Measurements from ENCODE around the gene ZNF324.
"Not testable (repeated sequence)": the region's sequence is repeated elsewhere in the genome, so short reads cannot be mapped to it uniquely, and the experiment has no call there.

ZNF324 gene

DNA sequence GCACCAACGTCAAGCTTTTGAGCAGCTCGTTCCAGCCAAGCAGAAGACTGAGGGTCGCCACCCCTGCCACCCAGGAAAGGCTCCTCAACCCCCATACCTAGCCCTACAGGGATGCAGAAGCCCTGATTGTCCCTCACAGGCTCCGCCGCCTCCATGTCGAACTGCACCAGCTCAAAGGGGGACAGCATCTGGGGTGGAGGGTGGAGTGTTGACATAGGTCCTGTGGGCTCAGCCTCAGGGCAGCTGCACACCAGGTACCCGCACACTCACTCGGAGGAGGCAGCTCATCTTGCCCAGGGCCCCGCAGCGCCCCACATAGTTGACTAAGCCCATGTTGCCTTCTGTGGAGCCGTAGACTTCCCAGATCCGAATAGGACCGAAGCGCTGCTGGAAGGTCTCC lies 33.4 kb downstream of the ZNF324 start:
- DNase-seq (ENCODE audit: low spot score): no peak

DNA sequence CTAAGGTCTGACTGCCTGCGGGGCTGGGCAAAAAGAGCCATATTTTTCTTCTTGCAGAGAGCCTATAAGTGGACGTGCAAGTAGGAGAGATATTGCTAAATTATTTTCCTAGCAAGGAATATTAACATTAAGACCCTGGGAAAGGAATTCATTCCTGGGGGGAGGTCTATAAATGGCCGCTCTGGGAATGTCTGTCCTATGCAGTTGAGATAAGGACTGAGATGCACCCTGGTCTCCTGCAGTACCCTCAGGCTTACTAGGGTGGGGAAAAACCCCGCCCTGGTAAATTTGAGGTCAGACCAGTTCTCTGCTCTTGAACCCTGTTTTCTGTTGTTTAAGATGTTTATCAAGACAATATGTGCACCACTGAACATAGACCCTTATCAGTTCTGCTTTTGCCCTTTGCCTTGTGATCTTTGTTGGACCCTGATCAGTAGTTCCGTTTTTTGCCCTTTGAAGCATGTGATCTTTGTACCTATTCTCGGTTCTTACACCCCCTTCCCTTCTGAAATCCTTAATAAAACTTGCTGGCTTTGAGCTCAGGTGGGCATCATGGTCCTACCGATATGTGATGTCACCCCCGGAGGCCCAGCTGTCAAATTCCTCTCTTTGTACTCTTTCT lies 40.8 kb downstream of the ZNF324 start:
- DNase-seq (ENCODE audit: low spot score): not testable (repeated sequence)

DNA sequence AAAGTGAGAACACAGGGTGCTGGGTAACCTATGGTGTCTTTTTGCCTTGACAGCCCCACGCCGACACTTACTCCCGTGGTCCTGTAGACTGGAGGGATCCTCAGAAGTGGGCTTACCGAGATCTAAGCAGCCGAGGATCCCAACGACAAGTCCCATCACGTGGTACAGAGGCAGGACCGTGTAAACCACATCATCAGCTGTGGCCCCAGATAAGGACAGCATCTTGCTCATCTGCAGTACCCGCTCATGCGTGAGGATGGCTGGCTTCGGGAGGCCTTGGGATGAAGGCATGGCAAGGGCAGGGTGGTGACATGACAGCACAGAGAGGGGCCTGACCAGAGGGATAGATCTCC lies 42.8 kb downstream of the ZNF324 start:
- DNase-seq (ENCODE audit: low spot score): no peak

DNA sequence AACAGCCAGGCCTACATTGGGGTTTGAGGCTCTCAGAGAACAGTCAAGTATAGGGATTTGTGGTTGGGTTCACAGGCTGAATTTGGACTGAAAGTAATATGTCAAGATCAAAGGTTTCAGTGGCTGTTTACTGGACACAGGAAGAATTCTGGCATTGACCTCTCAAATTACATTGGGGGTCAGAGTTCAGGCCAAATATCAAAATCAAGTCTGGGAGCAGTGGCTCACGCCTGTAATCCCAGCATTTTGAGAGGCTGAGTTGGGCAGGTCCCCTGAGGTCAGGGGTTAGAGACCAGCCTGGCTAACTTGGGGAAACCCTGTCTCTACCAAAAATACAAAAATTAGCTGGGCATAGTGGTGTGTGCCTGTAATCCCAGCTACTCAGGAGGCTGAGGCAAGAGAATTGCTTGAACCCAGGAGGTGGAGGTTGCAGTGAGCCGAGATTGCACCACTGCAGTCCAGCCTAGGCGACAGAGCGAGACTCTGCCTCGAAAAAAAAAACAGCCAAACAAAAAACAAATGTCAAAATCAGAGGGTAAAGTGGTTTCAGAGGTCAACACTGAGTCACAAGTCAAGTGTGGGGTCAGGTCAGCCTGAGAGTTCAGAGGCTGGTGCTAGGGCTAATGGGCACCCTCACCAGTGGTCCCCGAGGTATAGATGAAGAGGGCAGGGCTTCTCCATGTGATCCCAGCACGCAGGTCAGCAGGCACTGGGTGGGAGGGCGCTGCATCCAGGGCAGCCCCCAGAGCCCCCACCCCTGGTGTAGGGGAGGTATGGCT lies 43.4 kb downstream of the ZNF324 start:
- no peak for DNase-seq (ENCODE audit: low spot score)

DNA sequence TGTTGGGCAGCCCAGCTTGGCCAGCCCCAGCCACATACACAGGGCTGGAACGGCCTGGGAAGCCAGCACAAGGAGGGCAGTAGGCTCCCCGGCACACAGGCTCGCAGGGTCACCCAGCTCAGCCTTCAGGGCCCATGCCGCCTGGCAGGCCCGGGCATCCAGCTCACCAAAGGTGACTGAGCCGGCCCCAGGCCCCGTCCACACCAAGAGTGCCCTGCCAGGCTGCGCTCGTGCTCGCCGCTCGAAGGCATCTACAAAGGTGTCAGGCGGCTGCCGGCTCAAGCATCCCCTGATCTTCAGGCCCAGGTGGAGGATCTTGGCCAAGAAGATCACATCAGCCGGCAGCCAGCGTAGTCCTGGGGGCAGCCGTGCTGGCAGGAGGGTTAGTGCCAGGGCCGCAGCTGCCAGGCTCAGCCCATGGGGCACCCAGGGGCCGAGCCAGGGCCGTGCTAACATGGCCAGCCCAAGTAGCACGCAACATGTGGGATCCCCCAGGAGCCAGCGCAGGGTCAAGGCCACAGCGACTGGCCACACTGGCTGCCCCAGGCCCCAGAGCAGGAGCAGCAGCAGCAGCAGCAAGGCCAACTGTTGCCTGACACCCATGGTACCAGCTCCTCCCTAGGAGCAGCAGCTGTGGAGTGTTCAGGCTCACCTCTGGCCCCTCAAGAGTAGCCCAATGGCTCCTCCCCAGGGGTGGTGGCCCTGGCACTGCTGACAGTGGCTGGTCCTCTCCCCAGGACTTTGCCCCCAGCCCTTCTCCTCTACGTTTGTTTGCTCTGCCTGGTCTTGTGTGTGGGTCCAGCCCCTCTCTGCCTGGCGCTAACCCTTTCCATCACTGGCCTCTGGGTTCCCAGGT lies 44.7 kb downstream of the ZNF324 start, which contains the start of gene SLC27A5:
Gene SLC27A5 (minus strand): TSS at position 640 of the 856 bp plus-strand sequence. CDS start 37 bp downstream, at position 603.
- no peak for DNase-seq (ENCODE audit: low spot score)

DNA sequence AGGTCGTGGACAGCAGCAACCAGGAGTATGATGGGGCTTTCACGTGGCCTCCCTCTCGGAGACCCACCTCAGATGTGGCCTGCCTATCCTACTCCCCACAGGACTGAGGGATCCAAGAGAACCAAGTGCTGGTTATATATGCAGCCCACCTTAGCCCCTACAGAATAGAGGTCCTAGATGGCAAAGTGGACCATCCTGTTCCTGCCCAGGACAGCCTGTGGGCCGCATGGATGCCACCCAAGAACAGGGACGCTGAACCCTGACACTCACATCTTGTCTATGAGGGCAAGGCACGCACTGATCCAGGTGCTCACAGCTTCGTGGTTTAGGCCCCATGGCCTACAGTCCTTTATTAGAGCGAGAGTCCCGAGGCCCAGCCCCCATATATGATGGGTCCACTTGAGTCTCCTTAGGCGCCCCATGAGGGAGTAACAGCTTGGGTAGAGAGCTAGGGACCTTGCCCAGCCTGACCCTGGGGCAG lies 46.4 kb downstream of the ZNF324 start:
- no peak for DNase-seq (ENCODE audit: low spot score)

DNA sequence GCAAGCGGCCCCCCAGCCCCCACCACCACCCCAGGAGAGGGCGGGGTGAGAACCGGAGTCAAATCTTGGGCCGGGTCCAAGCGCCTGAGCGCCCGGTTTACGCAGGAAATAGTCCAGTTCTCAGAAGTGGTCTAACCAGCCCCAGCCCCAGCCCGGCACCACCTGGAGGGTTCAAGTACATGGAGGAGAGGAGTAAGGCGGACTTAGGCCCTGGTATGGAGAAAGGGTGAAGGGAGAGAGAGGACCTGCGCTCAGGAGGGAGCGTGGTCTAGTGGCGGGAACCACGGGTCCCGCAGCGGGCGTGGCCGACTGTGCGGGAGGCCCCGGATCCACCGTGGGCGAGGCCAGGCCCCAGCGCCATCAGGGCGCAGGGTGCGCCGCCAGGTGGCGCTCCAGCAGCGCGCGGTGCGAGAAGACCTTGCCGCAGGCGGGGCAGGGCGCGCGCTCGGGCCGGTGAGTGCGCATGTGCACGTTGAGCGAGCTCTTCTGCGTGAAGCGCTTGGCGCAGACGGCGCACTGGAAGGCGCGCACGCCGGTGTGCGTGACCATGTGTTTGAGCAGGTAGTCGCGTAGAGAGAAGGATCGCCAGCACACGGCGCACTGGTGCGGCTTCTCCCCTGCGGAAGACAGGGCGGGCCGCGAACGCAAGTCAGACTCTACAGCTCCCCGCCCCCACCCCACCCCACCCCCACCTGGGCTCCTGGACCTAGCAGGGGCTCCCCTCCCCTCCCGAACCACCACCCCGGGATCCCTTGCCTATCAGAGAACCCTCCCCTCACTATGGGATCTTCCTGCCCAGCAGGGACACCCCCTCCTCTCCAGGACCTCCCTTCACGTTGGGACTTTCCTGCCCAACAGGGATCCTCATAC lies 47.0 kb downstream of the ZNF324 start:
- peak; percentile 99 for DNase-seq (ENCODE audit: low spot score)

DNA sequence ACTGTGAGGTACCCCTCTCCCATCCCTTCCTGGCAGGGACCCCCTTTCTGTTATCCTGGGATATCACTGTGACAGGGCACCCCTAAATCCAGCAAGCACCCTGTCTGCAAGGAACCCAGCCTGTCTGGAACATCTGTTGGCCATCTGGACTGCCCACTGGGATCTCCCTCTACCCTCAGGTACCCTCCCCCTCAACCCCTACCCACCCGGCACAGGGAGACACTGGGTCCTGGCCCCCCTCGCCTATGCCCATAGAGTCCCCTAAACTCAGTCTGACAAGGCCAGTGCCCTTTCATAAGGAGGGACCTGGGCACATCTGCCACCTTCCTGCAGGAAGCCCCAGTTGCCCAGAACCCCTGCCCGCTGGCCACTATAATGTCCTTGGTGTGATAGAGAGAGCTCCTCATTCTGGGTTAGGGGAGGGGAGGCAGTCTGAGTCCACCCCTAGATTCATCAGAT lies 47.7 kb downstream of the ZNF324 start:
- DNase-seq (ENCODE audit: low spot score): no peak

DNA sequence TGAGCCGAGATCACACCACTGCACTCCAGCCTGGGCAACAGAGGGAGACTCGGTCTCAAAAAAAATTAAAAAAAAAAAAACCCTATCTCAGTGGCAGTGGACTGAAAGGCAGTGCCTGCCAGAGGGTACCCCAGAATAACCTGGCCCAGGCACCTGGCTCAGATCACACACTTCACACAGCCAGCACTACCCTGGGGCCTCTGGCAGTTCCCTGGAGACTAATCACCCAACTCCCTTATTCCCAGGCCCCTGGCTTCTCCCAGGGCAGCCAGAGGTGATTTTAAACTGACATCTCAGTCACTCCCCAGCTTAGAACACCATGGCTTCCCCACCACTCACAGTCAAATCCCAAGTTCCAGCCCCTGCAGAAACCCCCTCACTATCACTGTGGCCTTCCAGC lies 48.4 kb downstream of the ZNF324 start:
- DNase-seq (ENCODE audit: low spot score): no peak

DNA sequence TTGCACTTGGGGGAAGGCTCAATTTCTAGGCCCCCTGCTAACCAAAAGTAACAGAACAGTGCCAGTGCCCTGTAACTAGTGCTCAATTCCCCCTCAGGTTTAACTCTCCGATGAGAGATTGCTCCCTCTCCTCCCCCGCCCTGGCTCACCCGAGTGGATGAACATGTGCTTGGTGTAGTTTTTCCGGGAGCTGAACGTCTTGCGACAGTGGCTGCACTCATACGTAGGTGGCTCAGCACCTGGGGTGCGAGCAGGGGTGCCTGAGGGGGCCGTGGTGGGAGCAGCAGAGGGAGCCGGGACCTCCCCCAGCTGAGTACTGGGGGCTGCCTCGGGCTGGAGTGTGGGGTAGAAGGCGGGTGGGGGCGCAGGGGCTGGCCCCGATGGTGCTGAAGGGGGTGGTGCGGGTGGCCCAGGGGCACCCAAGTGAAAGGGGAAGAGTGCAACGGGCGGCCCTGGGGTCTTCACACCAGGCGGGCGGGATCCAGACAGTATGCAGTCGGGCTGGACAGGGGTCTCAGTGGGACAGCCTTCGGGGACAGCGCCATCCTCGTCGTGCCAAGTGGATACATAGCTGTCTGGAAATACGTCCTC lies 49.5 kb downstream of the ZNF324 start:
- DNase-seq (ENCODE audit: low spot score): no peak

DNA sequence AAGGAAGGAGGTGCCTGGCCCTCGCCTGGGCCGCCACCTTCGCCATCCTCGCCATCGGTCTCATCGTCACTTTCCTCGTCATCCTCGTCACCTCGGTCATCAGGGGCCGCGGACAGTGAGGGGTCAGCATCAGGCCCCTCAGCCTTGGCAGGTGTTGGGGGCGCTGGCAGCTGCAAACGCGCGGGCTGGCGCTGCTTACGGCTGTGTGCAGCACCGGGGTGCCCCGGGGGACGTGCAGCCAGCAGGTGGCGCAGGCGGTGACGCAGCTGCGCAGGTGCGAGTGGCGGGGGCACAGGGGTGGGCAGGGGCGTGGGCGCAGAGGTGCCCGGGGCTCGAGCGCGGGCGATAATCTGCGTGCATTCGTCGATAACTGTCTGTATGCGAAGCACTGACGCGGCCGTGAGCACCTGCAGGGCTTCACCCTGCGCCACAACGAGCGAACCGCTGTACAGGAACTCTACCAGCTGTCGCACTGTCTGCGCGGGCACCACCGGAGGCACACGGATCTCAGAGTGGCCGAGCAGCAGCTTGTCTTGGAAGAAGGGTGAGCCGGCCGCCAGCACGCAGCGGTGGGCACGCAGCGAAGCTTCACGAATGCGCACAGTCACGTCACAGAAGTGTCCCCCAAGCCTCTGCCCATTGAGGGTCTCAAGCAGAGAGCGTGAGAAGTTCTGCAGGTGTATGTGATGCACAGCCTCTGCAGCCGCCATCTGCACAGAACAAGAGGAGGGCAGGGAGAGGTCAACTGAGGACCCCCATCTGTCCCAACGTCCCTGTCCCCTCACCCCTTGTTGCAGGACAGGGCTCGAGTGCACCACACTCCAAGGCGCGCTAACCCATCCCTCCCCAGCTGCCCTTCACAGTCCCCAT lies 50.3 kb downstream of the ZNF324 start:
- DNase-seq (ENCODE audit: low spot score): no peak

DNA sequence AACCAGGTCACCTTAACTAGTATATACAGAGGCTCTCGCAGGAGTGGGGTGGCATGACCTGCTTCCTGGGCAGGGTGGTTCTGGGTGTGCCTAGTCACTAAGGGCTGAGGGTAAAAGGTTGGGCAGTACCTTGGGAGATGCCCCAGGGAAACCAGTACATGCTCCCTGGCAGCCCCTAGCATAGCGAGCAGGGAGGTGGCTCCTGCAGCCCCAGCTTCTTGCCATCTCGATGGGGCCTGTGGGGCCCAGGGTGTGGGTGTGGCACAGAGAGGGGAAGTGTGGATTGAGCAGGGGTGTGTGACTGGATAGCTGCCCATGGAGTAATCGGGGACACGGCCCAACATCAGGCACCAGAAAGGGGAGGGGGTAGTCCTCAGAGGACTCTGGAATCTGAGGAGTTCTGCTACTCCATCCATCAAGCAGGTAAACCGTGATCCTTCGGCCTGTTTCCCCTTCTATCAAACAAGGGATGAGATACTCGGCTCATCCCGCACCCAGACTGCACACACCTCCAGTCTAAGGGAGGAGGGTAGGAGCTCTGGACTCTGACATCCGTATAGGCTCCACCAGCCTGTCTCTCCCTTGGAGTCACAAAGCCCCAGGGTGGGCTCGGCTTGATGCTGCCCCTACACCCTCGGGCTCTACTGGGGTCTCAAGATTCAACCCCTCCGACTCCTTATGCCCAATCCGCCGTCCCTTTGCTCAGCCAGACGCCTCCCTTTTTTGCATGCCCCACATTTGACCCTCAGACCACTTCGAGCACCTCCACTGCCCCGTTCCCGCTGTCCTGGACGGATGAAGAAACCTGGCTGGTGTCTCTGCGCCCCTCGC lies 51.6 kb downstream of the ZNF324 start:
- no peak for DNase-seq (ENCODE audit: low spot score)

DNA sequence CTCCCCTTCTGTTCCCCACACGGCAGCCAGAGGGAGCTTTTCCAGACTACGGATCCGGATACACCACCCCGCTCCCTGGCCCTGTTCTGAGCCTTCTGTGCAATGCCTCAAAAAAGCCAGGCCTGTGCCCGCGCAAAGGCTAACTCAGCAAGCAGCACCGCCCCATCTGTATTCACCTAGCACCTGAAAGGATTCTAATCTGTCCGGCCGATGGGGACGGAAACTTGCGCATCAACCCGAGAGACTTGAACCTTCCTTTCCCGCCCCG lies 52.1 kb downstream of the ZNF324 start:
- peak; percentile 80 for DNase-seq (ENCODE audit: low spot score)

DNA sequence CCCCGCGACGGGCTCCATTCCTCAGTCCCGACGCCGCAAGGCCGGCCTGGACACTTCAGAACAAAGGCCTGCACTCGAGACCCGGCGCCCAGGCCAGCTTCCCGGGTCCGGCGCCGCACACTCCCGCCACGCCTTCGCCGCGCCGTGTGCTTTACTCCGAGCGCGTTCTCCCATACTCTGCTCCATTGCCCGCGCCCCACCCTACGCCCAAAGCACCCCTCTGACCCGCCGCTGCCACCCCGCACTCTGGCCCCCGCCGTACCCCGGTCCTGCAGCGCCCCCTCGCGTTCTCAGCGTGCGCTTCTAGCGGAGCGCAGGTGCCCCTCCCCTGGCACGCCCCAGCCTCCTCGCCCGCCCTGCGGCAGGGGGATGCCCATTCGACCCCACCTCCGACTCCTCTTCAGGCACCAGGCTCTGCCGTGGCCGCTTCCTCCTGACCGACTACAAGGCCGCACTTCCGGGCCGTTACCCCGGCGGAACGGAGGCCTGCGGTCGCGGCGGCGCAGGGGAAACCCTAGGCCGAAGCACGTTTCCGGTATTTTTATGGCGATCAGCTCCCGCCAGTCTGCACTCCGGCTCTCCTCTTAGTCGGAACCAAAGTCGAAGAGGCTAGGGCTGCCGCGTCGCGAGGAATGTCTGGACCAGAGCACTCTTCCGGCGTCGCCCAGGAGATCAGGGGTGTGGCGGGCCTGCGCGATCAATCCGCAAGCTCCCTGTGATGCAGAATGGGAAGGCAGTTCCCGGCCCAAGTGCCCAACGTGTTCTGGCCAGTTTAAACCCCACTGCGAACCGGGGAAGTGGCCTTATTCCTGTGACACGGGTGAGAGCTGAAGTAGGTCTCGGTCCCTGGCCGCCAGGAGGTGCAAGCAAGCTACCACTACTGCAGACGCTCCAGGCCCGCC lies 52.7 kb downstream of the ZNF324 start, which contains the start of gene ZBTB45:
Gene ZBTB45 (minus strand): TSS at position 456 of the 902 bp plus-strand sequence. CDS start 2,137 bp downstream, outside the sequence.
- peak; percentile 89 for DNase-seq (ENCODE audit: low spot score)

DNA sequence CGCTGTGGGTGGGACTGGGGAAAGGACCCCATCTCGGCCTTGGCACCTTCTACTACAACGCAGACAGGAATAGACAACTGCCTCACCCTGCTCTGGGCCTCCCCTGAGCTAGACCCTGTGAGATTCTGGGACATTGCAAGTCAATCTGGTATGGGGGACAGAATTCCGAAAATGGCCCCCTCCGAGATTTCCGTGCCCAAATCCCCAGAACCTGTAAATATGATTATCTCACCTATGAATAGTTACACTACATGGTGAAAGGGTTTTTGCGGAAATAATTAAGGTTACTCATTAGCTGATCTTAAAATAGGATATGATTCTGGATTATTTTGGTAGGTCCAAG lies 53.3 kb downstream of the ZNF324 start:
- no peak for DNase-seq (ENCODE audit: low spot score)

DNA sequence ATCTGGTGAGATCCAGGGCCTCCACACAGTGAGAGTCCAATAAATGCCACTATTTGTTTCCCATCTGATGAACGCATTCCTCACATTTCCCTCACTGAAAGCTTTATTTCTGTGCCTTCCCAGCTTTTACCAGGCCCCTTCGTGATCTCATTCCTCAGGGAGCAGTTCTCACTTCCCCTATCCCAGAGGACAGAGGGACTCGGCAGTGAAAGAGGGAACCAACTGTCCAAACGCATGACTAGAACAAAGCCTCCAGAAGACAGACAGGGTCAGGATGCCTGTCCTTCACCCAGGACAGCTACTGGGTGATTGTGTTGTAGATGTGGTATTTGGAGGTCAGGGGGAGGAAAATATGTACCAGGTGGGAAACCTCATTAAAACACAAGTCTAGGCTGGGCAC lies 54.8 kb downstream of the ZNF324 start:
- DNase-seq (ENCODE audit: low spot score): no peak

DNA sequence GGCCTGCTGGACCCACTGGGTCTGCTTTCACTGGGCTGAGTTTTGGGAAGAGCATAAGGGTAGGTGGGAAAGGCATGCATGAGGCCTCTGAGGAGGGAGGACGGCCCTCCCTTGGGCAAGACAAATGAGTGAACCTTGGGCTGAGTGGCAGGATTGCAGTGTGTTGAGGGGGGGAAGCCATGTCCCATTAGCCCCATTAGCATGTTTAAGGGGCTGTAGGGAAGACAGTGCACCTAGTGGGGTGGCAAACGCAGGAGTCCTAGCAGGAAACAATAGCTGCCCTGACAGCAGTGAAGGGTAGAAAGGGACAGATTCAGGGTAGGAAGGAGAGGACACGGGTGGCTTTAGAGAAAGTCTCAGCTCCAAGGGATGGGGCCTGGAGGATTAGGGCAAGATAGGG lies 55.8 kb downstream of the ZNF324 start:
- no peak for DNase-seq (ENCODE audit: low spot score)

Data from D341Med (cell line).